ENCODE results near the gene SEL1L2.

- TF ChIP-seq FOXM1 (IDR thresholded peaks at IDR 0.05; ENCODE audit: borderline replicate concordance): no peak
- no peak for TF ChIP-seq LEF1 (IDR thresholded peaks at IDR 0.05; ENCODE audit: borderline replicate concordance)
- TF ChIP-seq BHLHE40 (IDR thresholded peaks at IDR 0.05; ENCODE audit: borderline replicate concordance): no peak
- TF ChIP-seq SUZ12 (IDR thresholded peaks at IDR 0.05): no peak
- no peak for TF ChIP-seq SP1 (IDR thresholded peaks at IDR 0.05)
- no peak for TF ChIP-seq ELF4 (IDR thresholded peaks at IDR 0.05)
- TF ChIP-seq TARDBP (IDR thresholded peaks at IDR 0.05): no peak
Measured at GRCh38 chr20:13930281-13930680, 60.1 kb downstream of the SEL1L2 start.
